IMR-90 (cell line): Measurements from ENCODE around the gene APOOL. TPM values are rescaled to one million over a fixed set of nuclear protein-coding genes. Genes with fewer than 3 reads are reported as not detected.

Experiments used
- ATAC-seq: fragments of 200-7000 bp; cut with Tn5 transposase; 2 replicates; pipeline ENCODE4 v1.9.1; 2020; ENCODE audit warnings: low read depth, mild to moderate bottlenecking, moderate library complexity
- BruUV-seq: library from RNA; stranded (reverse); fragments of 400-500 nt; replicated peaks from 2 replicates; lab custom pipeline; 2021; lab: Mats Ljungman, UMichigan
- CTCF ChIA-PET: fragments of 300-600 bp; formaldehyde crosslinking; extraction: SDS; loops from one replicate; lab custom pipeline; 2021; ENCODE audit warnings: antibody characterized with exemption; lab: Yijun Ruan, JAX
- POLR2A ChIA-PET: fragments of 300-600 bp; sonication (Branson Sonifier 250); formaldehyde crosslinking; loops from one replicate; lab custom pipeline; 2022; ENCODE audit warnings: antibody characterized with exemption; ENCODE audit not compliant: unreplicated experiment; lab: Charles Lee
- DNase-seq: peaks from one replicate; pipeline ENCODE4 v3.0.0; 2013
- H2AFZ ChIP-seq: replicated peaks from 2 replicates; pipeline ENCODE3; 2013; ENCODE audit warnings: low read length, mild to moderate bottlenecking; ENCODE audit not compliant: poor library complexity
- H2AK5ac ChIP-seq: 2 replicates; pipeline ENCODE4 v1.6.1; 2013; ENCODE audit warnings: low read depth, low read length, inconsistent platforms
- H2AK9ac ChIP-seq: replicated peaks from 2 replicates; pipeline ENCODE3; 2013; ENCODE audit warnings: mild to moderate bottlenecking, low read depth, low read length, moderate library complexity; ENCODE audit not compliant: poor library complexity
- H2BK120ac ChIP-seq: 2 replicates; pipeline ENCODE4 v1.6.1; 2013; ENCODE audit warnings: low read depth, low read length, inconsistent platforms
- H2BK15ac ChIP-seq: 3 replicates; pipeline ENCODE4 v1.6.1; 2013; ENCODE audit warnings: low read depth, low read length, inconsistent platforms
- H2BK20ac ChIP-seq: 2 replicates; pipeline ENCODE4 v1.6.1; 2013; ENCODE audit warnings: low read depth, mild to moderate bottlenecking, inconsistent platforms, low read length, moderate library complexity
- H2BK5ac ChIP-seq: 2 replicates; pipeline ENCODE4 v1.6.1; 2013; ENCODE audit warnings: mild to moderate bottlenecking, low read depth, low read length, inconsistent platforms; ENCODE audit not compliant: poor library complexity, severe bottlenecking
- H3K14ac ChIP-seq: replicated peaks from 2 replicates; pipeline ENCODE4 v1.6.1; 2013; ENCODE audit warnings: low read depth, low read length, inconsistent platforms
- H3K18ac ChIP-seq: 2 replicates; pipeline ENCODE4 v1.6.1; 2013; ENCODE audit warnings: low read depth, low read length, control low read depth
- H3K23ac ChIP-seq: 2 replicates; pipeline ENCODE4 v1.6.1; 2013; ENCODE audit warnings: low read depth, low read length, inconsistent platforms
- H3K27ac ChIP-seq: 2 replicates; pipeline ENCODE4 v1.5.1; 2013; ENCODE audit warnings: mild to moderate bottlenecking, control low read depth, low read length; ENCODE audit not compliant: insufficient read depth
- H3K27me3 ChIP-seq: 2 replicates; pipeline ENCODE4 v1.6.1; 2013; ENCODE audit warnings: low read length; ENCODE audit not compliant: control insufficient read depth, insufficient read depth
- H3K36me3 ChIP-seq: 2 replicates; pipeline ENCODE4 v1.6.1; 2013; ENCODE audit warnings: low read length, mixed read lengths; ENCODE audit not compliant: control insufficient read depth, insufficient read depth
- H3K4ac ChIP-seq: 2 replicates; pipeline ENCODE4 v1.6.1; 2013; ENCODE audit warnings: low read depth, low read length, inconsistent platforms
- H3K4me1 ChIP-seq: 2 replicates; pipeline ENCODE4 v1.6.1; 2013; ENCODE audit warnings: low read length, mixed read lengths; ENCODE audit not compliant: control insufficient read depth, insufficient read depth
- H3K4me2 ChIP-seq: 2 replicates; pipeline ENCODE4 v1.6.1; 2013; ENCODE audit warnings: low read depth, mild to moderate bottlenecking, control low read depth, low read length, moderate library complexity
- H3K4me3 ChIP-seq: 2 replicates; pipeline ENCODE4 v1.5.1; 2013; ENCODE audit warnings: low read depth, mild to moderate bottlenecking, control low read depth, low read length, moderate library complexity; ENCODE audit not compliant: insufficient read depth
- H3K56ac ChIP-seq: 2 replicates; pipeline ENCODE4 v1.6.1; 2013; ENCODE audit warnings: low read length, inconsistent platforms; ENCODE audit not compliant: insufficient read depth; ENCODE audit errors: extremely low read depth
- H3K79me1 ChIP-seq, 2 experiments: 2 replicates each; pipeline ENCODE4 v1.6.1; 2013; ENCODE audit warnings: low read length in 2 of 2, inconsistent platforms in 1 of 2, low read depth in 1 of 2
- H3K9ac ChIP-seq: 2 replicates; pipeline ENCODE4 v1.6.1; 2013; ENCODE audit warnings: low read depth, low read length, control low read depth
- H3K9me1 ChIP-seq: 2 replicates; pipeline ENCODE4 v1.6.1; 2013; ENCODE audit warnings: low read length, inconsistent platforms; ENCODE audit not compliant: insufficient read depth
- H3K9me3 ChIP-seq: 2 replicates; pipeline ENCODE4 v1.6.1; 2013; ENCODE audit warnings: low read length; ENCODE audit not compliant: control insufficient read depth, insufficient read depth
- H4K20me1 ChIP-seq: 2 replicates; pipeline ENCODE4 v1.6.1; 2013; ENCODE audit warnings: low read length, inconsistent platforms; ENCODE audit not compliant: insufficient read depth
- H4K5ac ChIP-seq: 2 replicates; pipeline ENCODE4 v1.6.1; 2013; ENCODE audit warnings: mild to moderate bottlenecking, low read depth, low read length, control low read depth
- H4K8ac ChIP-seq, 2 experiments: 2 replicates each; pipeline ENCODE4 v1.6.1; 2013; ENCODE audit warnings: low read depth in 2 of 2, low read length in 2 of 2, control low read depth in 1 of 2, inconsistent platforms in 1 of 2
- H4K91ac ChIP-seq: 2 replicates; pipeline ENCODE4 v1.6.1; 2013; ENCODE audit warnings: low read depth, low read length, inconsistent platforms; ENCODE audit not compliant: insufficient read depth
- CEBPB ChIP-seq: IDR thresholded peaks from 2 replicates; pipeline ENCODE4 v1.6.1; 2012; ENCODE audit warnings: low read depth, low read length, improper control_type of control experiment
- CTCF ChIP-seq: conservative IDR thresholded peaks from 2 replicates; pipeline ENCODE4 v1.5.1; 2012; ENCODE audit warnings: mild to moderate bottlenecking, low read depth, low read length, improper control_type of control experiment
- MXI1 ChIP-seq: IDR thresholded peaks from 2 replicates; pipeline ENCODE4 v1.6.1; 2012; ENCODE audit warnings: low read depth, mild to moderate bottlenecking, low read length, moderate library complexity, borderline replicate concordance
- POLR2A ChIP-seq: IDR thresholded peaks from 2 replicates; pipeline ENCODE4 v1.6.1; 2012; ENCODE audit warnings: mild to moderate bottlenecking, low read depth, low read length
- RAD21 ChIP-seq: IDR thresholded peaks from 2 replicates; pipeline ENCODE4 v1.6.1; 2012; ENCODE audit warnings: low read length, improper control_type of control experiment
- SMC3 ChIP-seq: fragments of 150-350 bp; IDR thresholded peaks from 2 replicates; pipeline ENCODE4 v1.6.1; 2016; ENCODE audit warnings: low read depth, mild to moderate bottlenecking, antibody characterized with exemption, low read length, moderate library complexity
- WGBS, 2 experiments: methylation state at CpG; one replicate each; pipeline versions ENCODE4 v1.1.5 to v1.1.7; 2013; ENCODE audit warnings: missing lambda C conversion rate in 2 of 2; ENCODE audit not compliant: insufficient read length in 1 of 2; ENCODE audit errors: extremely low coverage in 2 of 2; 5-methylcytosine and 5-hydroxymethylcytosine counted together
- dilution Hi-C: fragments of 300-500 bp; cut with HindIII; formaldehyde crosslinking; loops from one replicate; pipeline ENCODE4 v1.14.3; 2018; ENCODE audit warnings: low sequenced_read_pairs; ENCODE audit not compliant: unreplicated experiment
- in situ Hi-C: fragments of 300-500 bp; cut with MboI; formaldehyde crosslinking; loops from 3 replicates; pipeline ENCODE4 v1.14.3; 2019; ENCODE audit warnings: low sequenced_read_pairs, inconsistent platforms, mixed read lengths
- intact Hi-C: fragments of 100-400 bp; cut with micrococcal nuclease; formaldehyde crosslinking; loops from 2 replicates; pipeline ENCODE4 v1.10.0; 2022
- polyA plus RNA-seq, 3 experiments: library from polyadenylated mRNA; depleted of rRNA; stranded (reverse); fragments of >200 nt; gene quantifications; 2 replicates each; pipeline ENCODE4 v1.2.3, GENCODE V29; 2012; ENCODE audit warnings: low replicate concordance in 1 of 3
- total RNA-seq: library from RNA; depleted of rRNA; stranded (reverse); fragments of >200 nt; gene quantifications from 2 replicates; pipeline ENCODE4 v1.2.3, GENCODE V29; 2012

The APOOL gene
- total and polyA plus RNA-seq, 2 of the 4 experiments (the other 2 are of a cell fraction) = 4.6 to 9.7 TPM

GRCh38 chrX:85084770-85085393 is 81.2 kb downstream of the APOOL start:
- H2AK9ac ChIP-seq = no peak overlapping the region
- H2BK20ac ChIP-seq = no peak overlapping the region
- dilution Hi-C loops = no loop called here
- H3K79me1 ChIP-seq = no peaks in the 10 kb centered on the region
- no peak overlapping the region for H4K5ac ChIP-seq
- BruUV-seq = no TSS peak
- no peak overlapping the region for H3K56ac ChIP-seq
- H3K9me3 ChIP-seq = no peaks in the 10 kb centered on the region
- H3K4me1 ChIP-seq = no peaks in the 10 kb centered on the region
- no peaks in the 10 kb centered on the region for H3K27me3 ChIP-seq
- no peak overlapping the region for H3K9ac ChIP-seq
- no peak overlapping the region for H3K4me2 ChIP-seq
- no peak overlapping the region for H2AK5ac ChIP-seq
- H4K8ac ChIP-seq = no peak overlapping the region
- H3K18ac ChIP-seq = no peak overlapping the region
- DNase-seq (peak; percentile 49), ATAC-seq (peak; percentile 89)
- CTCF ChIA-PET = interaction anchor here (0.6 to 0.7 kb wide), 2 partner anchors 15 to 469 kb away, joined by 3 read pairs; no protein-coding TSS in a partner anchor
- in situ Hi-C loops = no loop called here
- no CpG with 5 or more reads among the region's 2 CpGs for WGBS, 2 experiments
- H2BK120ac ChIP-seq = no peak overlapping the region
- intact Hi-C loops = no loop called here
- H3K27ac ChIP-seq = no peak overlapping the region
- no peak overlapping the region for H2BK15ac ChIP-seq
- H3K4me3 ChIP-seq = no peak overlapping the region
- TF ChIP-seq CTCF = peak; percentile 66
- TF ChIP-seq CEBPB = no peak
- no peak for TF ChIP-seq MXI1
- peak; percentile 31; the same call in 1 of the 2 replicates for TF ChIP-seq SMC3
- TF ChIP-seq RAD21 = peak; percentile 52
- TF ChIP-seq POLR2A = no peak
- no peak overlapping the region for H3K14ac ChIP-seq
- no peak overlapping the region for H2BK5ac ChIP-seq
- H3K23ac ChIP-seq = no peak overlapping the region
- POLR2A ChIA-PET = interaction anchor here (0.6 kb wide), 1 partner anchor 452 kb away, joined by 3 read pairs; no protein-coding TSS in a partner anchor
- H3K36me3 ChIP-seq = no peaks in the 10 kb centered on the region
- H4K91ac ChIP-seq = no peak overlapping the region
- H4K20me1 ChIP-seq = no peaks in the 10 kb centered on the region
- H3K4ac ChIP-seq = no peak overlapping the region
- H2AFZ ChIP-seq = no peak overlapping the region
- no peaks in the 10 kb centered on the region for H3K9me1 ChIP-seq
